ENCODE data around the gene SIRPG. TPM values are rescaled to one million over a fixed set of nuclear protein-coding genes. Genes with fewer than 3 reads are reported as not detected.

Gene SIRPG
- total RNA-seq, 1 donor from 2014 or later = not detected

DNA sequence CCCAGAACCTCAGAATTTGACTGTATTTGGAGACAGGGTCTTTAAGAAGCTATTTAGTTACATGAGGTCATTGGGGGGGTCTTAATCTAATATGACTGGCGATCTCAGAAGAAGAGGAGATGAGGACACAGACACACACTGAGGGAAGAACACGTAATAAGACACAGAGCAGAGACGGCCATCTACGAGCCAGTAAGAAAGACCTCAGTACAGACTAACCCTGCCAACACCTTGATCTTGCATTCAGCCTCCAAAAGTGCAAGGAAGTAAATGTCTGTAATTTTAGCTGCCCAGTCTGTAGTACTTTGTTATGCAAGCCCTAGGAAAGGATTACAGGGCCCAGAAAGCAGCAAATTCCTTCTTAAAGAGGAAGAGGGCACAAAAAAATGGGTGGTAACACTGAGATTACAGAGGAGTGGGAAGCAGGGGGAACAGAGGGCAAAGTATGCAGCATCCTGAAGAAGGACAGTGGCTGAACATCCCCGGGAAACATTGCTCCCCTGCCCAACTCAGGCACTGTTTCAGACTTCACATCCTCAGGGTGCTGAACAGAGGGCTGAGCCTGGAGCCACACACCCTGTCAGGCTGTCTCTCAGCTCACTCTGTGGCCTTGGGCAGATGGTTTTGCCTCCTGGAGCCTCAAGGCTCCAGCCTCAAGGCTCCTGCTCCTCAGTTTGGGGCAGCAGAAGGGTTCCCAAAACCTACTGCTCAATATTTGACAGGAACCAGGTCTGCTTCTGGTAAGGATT lies 27.9 kb upstream of the SIRPG start:
- Mint-ChIP-seq H3K27me3 (ENCODE audit: insufficient read depth, low read depth) (peaks cover 4% of the 10 kb centered on the region), H3K27ac (no peak overlapping the region), H3K4me3 (no peak overlapping the region), H3K4me1 (no peaks in the 10 kb centered on the region), H3K9me3 (peaks cover 12% of the 10 kb centered on the region), H3K36me3 (no peaks in the 10 kb centered on the region)
- Histone ChIP-seq H3K79me2 (ENCODE audit: low read depth) (no peaks in the 10 kb centered on the region), H2AFZ (replicated peaks) (no peak overlapping the region), H3K9ac (no peak overlapping the region), H3K27me3 (peaks cover 72% of the 10 kb centered on the region), H3K4me1 (no peaks in the 10 kb centered on the region), H3K27ac (no peak overlapping the region), H3K4me3 (no peak overlapping the region), H4K20me1 (ENCODE audit: low read depth) (no peaks in the 10 kb centered on the region), H3K4me2 (no peak overlapping the region), H3K9me3 (ENCODE audit: low read depth) (no peaks in the 10 kb centered on the region), H3F3A (ENCODE audit: low read depth) (no peaks in the 10 kb centered on the region), H3K36me3 (no peaks in the 10 kb centered on the region)
- TF ChIP-seq EZH2 (IDR thresholded peaks at IDR 0.05) (no peak), EZH2phosphoT487 (IDR thresholded peaks at IDR 0.05) (no peak)
- TF ChIP-seq, protein P1, sequence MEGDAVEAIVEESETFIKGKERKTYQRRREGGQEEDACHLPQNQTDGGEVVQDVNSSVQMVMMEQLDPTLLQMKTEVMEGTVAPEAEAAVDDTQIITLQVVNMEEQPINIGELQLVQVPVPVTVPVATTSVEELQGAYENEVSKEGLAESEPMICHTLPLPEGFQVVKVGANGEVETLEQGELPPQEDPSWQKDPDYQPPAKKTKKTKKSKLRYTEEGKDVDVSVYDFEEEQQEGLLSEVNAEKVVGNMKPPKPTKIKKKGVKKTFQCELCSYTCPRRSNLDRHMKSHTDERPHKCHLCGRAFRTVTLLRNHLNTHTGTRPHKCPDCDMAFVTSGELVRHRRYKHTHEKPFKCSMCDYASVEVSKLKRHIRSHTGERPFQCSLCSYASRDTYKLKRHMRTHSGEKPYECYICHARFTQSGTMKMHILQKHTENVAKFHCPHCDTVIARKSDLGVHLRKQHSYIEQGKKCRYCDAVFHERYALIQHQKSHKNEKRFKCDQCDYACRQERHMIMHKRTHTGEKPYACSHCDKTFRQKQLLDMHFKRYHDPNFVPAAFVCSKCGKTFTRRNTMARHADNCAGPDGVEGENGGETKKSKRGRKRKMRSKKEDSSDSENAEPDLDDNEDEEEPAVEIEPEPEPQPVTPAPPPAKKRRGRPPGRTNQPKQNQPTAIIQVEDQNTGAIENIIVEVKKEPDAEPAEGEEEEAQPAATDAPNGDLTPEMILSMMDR (IDR thresholded peaks at IDR 0.05) = no peak
- no peak for DNase-seq (ENCODE audit: low spot score)

DNA sequence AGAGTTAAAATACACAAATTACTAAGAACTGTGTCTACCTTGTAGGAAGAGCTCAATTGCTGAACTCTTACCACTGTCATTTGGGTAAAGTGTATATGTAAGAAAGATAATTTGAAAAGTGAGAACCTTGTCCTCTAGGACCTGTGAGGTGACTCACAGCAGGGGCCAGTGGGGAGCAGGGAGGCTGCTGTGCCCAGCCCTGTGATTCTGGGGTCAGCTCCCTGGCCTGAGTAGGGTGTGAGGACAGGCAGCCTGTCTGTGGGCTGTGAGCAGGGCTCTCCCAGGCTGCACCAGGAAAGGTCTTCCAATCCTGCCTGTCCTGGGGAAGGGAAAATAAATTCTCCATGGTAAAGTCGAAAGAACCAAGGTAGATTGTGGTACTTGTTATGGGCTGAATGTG lies 27.3 kb upstream of the SIRPG start:
- Mint-ChIP-seq H3K27ac (no peak overlapping the region), H3K9me3 (peaks cover 12% of the 10 kb centered on the region), H3K27me3 (ENCODE audit: insufficient read depth, low read depth) (no peaks in the 10 kb centered on the region), H3K4me1 (no peaks in the 10 kb centered on the region), H3K4me3 (no peak overlapping the region), H3K36me3 (no peaks in the 10 kb centered on the region)
- Histone ChIP-seq H3K4me1 (no peaks in the 10 kb centered on the region), H3K4me2 (no peak overlapping the region), H3K27ac (no peak overlapping the region), H3K9ac (no peak overlapping the region), H3K79me2 (ENCODE audit: low read depth) (no peaks in the 10 kb centered on the region), H3K27me3 (peaks cover 77% of the 10 kb centered on the region), H3K36me3 (no peaks in the 10 kb centered on the region), H2AFZ (replicated peaks) (no peak overlapping the region), H3K9me3 (ENCODE audit: low read depth) (no peaks in the 10 kb centered on the region), H3K4me3 (no peak overlapping the region), H3F3A (ENCODE audit: low read depth) (no peaks in the 10 kb centered on the region), H4K20me1 (ENCODE audit: low read depth) (no peaks in the 10 kb centered on the region)
- no peak for DNase-seq (ENCODE audit: low spot score)
- no peak for TF ChIP-seq EZH2 (IDR thresholded peaks at IDR 0.05)

DNA sequence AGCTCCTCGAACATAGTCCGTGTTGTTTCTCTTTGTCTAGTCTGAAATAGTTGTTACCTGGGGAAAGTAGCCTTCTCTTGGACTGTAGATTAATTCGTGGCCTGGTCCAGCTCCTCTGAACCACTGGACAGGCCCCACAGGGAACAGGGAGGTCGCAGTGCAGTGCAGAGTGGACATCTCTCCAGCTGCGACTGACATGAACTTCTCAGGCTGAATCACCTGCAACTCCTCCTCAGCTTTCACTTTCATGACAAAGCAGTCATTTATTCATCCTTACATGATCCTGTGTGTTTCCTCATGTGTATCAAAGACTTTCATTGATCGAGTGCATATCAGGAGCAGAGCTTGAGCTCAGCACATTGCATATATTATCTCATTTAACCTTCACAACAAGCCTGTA lies 19.1 kb upstream of the SIRPG start:
- H3K9me3 Mint-ChIP-seq = no peaks in the 10 kb centered on the region
- H3K4me3 ChIP-seq = no peak overlapping the region

More for the DNA sequence above, 19.1 kb upstream of the SIRPG start:
- TF ChIP-seq, protein P1 (IDR thresholded peaks at IDR 0.05) = no peak
- TF ChIP-seq EZH2phosphoT487 (IDR thresholded peaks at IDR 0.05) (no peak), EZH2 (IDR thresholded peaks at IDR 0.05) (no peak)
- H3K27ac ChIP-seq = no peak overlapping the region
- peaks cover 18% of the 10 kb centered on the region for H3K4me1 ChIP-seq
- H3K36me3 Mint-ChIP-seq = no peaks in the 10 kb centered on the region
- no peak for DNase-seq (ENCODE audit: low spot score)
- H3K9ac ChIP-seq = no peak overlapping the region
- no peak overlapping the region for H3K4me3 Mint-ChIP-seq
- peaks cover 6% of the 10 kb centered on the region for H4K20me1 ChIP-seq (ENCODE audit: low read depth)
- no peak overlapping the region for H3K4me2 ChIP-seq
- no peaks in the 10 kb centered on the region for H3K36me3 ChIP-seq
- peaks cover 100% of the 10 kb centered on the region for H3K27me3 ChIP-seq
- H3F3A ChIP-seq (ENCODE audit: low read depth) = peaks cover 18% of the 10 kb centered on the region
- no peaks in the 10 kb centered on the region for H3K79me2 ChIP-seq (ENCODE audit: low read depth)
- peaks cover 6% of the 10 kb centered on the region for H3K4me1 Mint-ChIP-seq
- peaks cover 1% of the 10 kb centered on the region for H3K27me3 Mint-ChIP-seq (ENCODE audit: insufficient read depth, low read depth)
- H2AFZ ChIP-seq (replicated peaks) = no peak overlapping the region
- H3K9me3 ChIP-seq (ENCODE audit: low read depth) = no peaks in the 10 kb centered on the region
- no peak overlapping the region for H3K27ac Mint-ChIP-seq
